SW480 (cell line): ENCODE data around the gene PAX5.
"Not testable (repeated sequence)": the region's sequence is repeated elsewhere in the genome, so short reads cannot be mapped to it uniquely, and the experiment has no call there.

Experiments
- DNase-seq: peaks from one replicate; pipeline ENCODE4 v3.0.0-alpha.2; 2016; ENCODE audit warnings: low spot score

PAX5 gene

GRCh38 chr9:36878986-36879982 lies 154.8 kb downstream of the PAX5 start:
- no peak for DNase-seq

GRCh38 chr9:36877239-36877638 lies 156.8 kb downstream of the PAX5 start:
- DNase-seq = no peak

- no peak for DNase-seq
Observed at GRCh38 chr9:36876056-36876455, 158.0 kb downstream of the PAX5 start.

GRCh38 chr9:36874921-36875320 lies 159.1 kb downstream of the PAX5 start:
- no peak for DNase-seq

GRCh38 chr9:36874261-36874660 lies 159.8 kb downstream of the PAX5 start:
- DNase-seq = no peak

GRCh38 chr9:36873247-36873875 lies 160.7 kb downstream of the PAX5 start:
- peak; percentile 67 for DNase-seq

GRCh38 chr9:36872641-36873040 lies 161.4 kb downstream of the PAX5 start:
- no peak for DNase-seq

GRCh38 chr9:36871606-36872005 lies 162.5 kb downstream of the PAX5 start:
- no peak for DNase-seq

- no peak for DNase-seq
Observed at GRCh38 chr9:36870960-36871359, 163.1 kb downstream of the PAX5 start.

GRCh38 chr9:36869605-36870004 lies 164.5 kb downstream of the PAX5 start:
- DNase-seq = not testable (repeated sequence)

GRCh38 chr9:36868586-36869282 lies 165.3 kb downstream of the PAX5 start:
- no peak for DNase-seq

GRCh38 chr9:36867672-36868471 lies 166.2 kb downstream of the PAX5 start:
- DNase-seq = no peak

- DNase-seq = no peak
Observed at GRCh38 chr9:36867241-36867640, 166.8 kb downstream of the PAX5 start.

- no peak for DNase-seq
Observed at GRCh38 chr9:36866840-36867239, 167.2 kb downstream of the PAX5 start.

GRCh38 chr9:36865731-36866635 lies 168.1 kb downstream of the PAX5 start:
- DNase-seq = no peak

- no peak for DNase-seq
Observed at GRCh38 chr9:36864491-36865410, 169.3 kb downstream of the PAX5 start.

- peak; percentile 22 for DNase-seq
Observed at GRCh38 chr9:36862206-36863145, 171.6 kb downstream of the PAX5 start.

GRCh38 chr9:36861528-36862205 lies 172.4 kb downstream of the PAX5 start:
- DNase-seq = no peak
